ENCODE results near the gene PACSIN3. TPM values are rescaled to one million over a fixed set of nuclear protein-coding genes. Genes with fewer than 3 reads are reported as not detected.

PACSIN3 gene
- total and polyA plus RNA-seq, 2 of the 13 experiments (the other 11 are each of a cell fraction or from before 2014, with no cell fraction given) = 47.9 to 93.3 TPM

- TF ChIP-seq ZNF280D (CRISPR knock-in tag; IDR thresholded peaks at IDR 0.05) (no peak), POLR2G (IDR thresholded peaks at IDR 0.05; ENCODE audit: low read depth, low read length) (no peak), CERS6 (CRISPR knock-in tag; IDR thresholded peaks at IDR 0.05) (no peak), GZF1 (CRISPR knock-in tag; IDR thresholded peaks at IDR 0.05) (peak; percentile 97), TSC22D2 (CRISPR knock-in tag; IDR thresholded peaks at IDR 0.05; ENCODE audit: borderline replicate concordance) (no peak), HHEX (CRISPR knock-in tag; IDR thresholded peaks at IDR 0.05) (0 out of 2 replicates have a peak, but pooled peaks have one; percentile 14), ZFAT (CRISPR knock-in tag; conservative IDR thresholded peaks at IDR 0.05) (no peak), HDAC6 (IDR thresholded peaks at IDR 0.05; ENCODE audit: low read depth, low read length) (no peak), KLF11 (CRISPR knock-in tag; IDR thresholded peaks at IDR 0.05) (no peak), TFDP1 (CRISPR knock-in tag; IDR thresholded peaks at IDR 0.05; ENCODE audit: borderline replicate concordance) (peak; percentile 14; the same call in 1 of the 2 replicates), IKZF1 (IDR thresholded peaks at IDR 0.05) (no peak), SAFB2 (CRISPR knock-in tag; IDR thresholded peaks at IDR 0.05; ENCODE audit: borderline replicate concordance, low read depth) (no peak), MIXL1 (CRISPR knock-in tag; IDR thresholded peaks at IDR 0.05) (peak; percentile 87), MAZ (IDR thresholded peaks at IDR 0.05; ENCODE audit: borderline replicate concordance, low read depth, low read length) (no peak), MAZ (CRISPR knock-in tag; IDR thresholded peaks at IDR 0.05; ENCODE audit: low read depth) (0 out of 2 replicates have a peak, but pooled peaks have one; percentile 23), ZNF724P (CRISPR knock-in tag; IDR thresholded peaks at IDR 0.05; ENCODE audit: borderline replicate concordance) (no peak), ZNF160 (CRISPR knock-in tag; IDR thresholded peaks at IDR 0.05) (no peak), ZBTB49 (CRISPR knock-in tag; IDR thresholded peaks at IDR 0.05; ENCODE audit: borderline replicate concordance) (no peak), ZNF839 (CRISPR knock-in tag; IDR thresholded peaks at IDR 0.05; ENCODE audit: borderline replicate concordance) (no peak), MYNN (CRISPR knock-in tag; IDR thresholded peaks at IDR 0.05; ENCODE audit: low read depth) (no peak), MLLT10 (CRISPR knock-in tag; IDR thresholded peaks at IDR 0.05) (no peak)
- TF ChIP-seq, protein P1, sequence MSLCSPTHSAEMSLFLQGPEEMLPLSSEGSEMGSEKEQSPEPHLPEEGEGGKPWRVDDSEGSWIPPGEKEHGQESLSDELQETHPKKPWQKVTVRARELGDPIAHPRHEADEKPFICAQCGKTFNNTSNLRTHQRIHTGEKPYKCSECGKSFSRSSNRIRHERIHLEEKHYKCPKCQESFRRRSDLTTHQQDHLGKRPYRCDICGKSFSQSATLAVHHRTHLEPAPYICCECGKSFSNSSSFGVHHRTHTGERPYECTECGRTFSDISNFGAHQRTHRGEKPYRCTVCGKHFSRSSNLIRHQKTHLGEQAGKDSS (CRISPR knock-in tag; IDR thresholded peaks at IDR 0.05; ENCODE audit: borderline replicate concordance, low read depth) = no peak
Measured at GRCh38 chr11:47189100-47189834, 3.0 kb upstream of the PACSIN3 start (continued).
